Measurements from ENCODE around the gene SLC7A9. TPM values are rescaled to one million over a fixed set of nuclear protein-coding genes. Genes with fewer than 3 reads are reported as not detected.
"Not testable (repeated sequence)": the region's sequence is repeated elsewhere in the genome, so short reads cannot be mapped to it uniquely, and the experiment has no call there.

SLC7A9 gene
- total RNA-seq, 1 donor from 2014 or later: 0.64 TPM

DNA sequence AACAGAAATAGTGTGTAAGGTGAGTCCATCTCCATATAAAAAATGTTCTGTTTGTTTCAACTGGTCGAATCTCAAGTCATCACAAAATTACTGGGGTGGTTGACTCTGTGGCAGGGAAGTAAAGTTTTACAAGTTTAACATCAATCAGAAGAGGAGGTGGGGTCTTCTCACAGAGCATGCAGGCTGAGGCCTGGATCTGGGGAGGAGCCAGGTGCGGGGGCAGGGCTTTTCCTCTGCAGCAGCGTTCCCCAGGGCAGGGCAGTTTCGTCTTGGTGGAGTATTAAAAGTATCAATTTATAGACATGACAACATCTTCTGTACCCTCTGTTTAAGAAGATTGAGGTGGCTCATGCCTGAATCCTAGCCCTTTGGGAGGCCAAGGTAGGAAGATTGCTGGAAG lies 68.8 kb downstream of the SLC7A9 start:
- no peak for TF ChIP-seq CTCF (IDR thresholded peaks at IDR 0.05; ENCODE audit: partially characterized antibody, unreplicated experiment)
- Mint-ChIP-seq H3K4me1 (ENCODE audit: low read depth, unreplicated experiment) (no peaks in the 10 kb centered on the region), H3K9me3 (ENCODE audit: unreplicated experiment) (no peaks in the 10 kb centered on the region), H3K27ac (ENCODE audit: unreplicated experiment) (no peak overlapping the region), H3K36me3 (ENCODE audit: unreplicated experiment) (no peaks in the 10 kb centered on the region), H3K4me3 (ENCODE audit: unreplicated experiment) (no peak overlapping the region), H3K27me3 (ENCODE audit: unreplicated experiment) (peaks cover 2% of the 10 kb centered on the region)
- no peak for DNase-seq

DNA sequence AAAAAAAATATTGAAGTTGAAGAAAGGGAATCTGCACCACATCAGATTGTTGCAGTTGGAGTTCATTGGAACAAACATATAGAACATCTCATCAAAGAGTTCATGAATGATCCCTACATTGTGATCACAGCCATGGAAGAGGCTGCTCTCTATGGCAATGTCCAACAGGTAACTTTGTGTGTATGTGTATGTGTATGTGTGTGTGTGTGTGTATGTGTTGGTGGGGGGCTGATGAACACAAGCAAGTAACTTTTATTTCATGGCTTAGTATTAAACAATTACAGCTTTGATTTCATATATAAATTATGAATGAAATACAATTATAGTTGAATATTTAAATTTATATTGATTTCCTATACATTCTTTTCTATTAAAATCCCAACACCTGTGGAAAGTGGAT lies 69.4 kb downstream of the SLC7A9 start:
- peaks cover 3% of the 10 kb centered on the region for H3K27me3 Mint-ChIP-seq (ENCODE audit: unreplicated experiment)
- H3K9me3 Mint-ChIP-seq (ENCODE audit: unreplicated experiment): no peaks in the 10 kb centered on the region
- H3K4me3 Mint-ChIP-seq (ENCODE audit: unreplicated experiment): no peak overlapping the region
- H3K36me3 Mint-ChIP-seq (ENCODE audit: unreplicated experiment): no peaks in the 10 kb centered on the region
- TF ChIP-seq CTCF (IDR thresholded peaks at IDR 0.05; ENCODE audit: partially characterized antibody, unreplicated experiment): no peak
- DNase-seq: no peak
- H3K4me1 Mint-ChIP-seq (ENCODE audit: low read depth, unreplicated experiment): no peaks in the 10 kb centered on the region
- H3K27ac Mint-ChIP-seq (ENCODE audit: unreplicated experiment): no peak overlapping the region

- no peak overlapping the region for H3K27ac Mint-ChIP-seq (ENCODE audit: unreplicated experiment)
- no peaks in the 10 kb centered on the region for H3K4me1 Mint-ChIP-seq (ENCODE audit: low read depth, unreplicated experiment)
- no peaks in the 10 kb centered on the region for H3K9me3 Mint-ChIP-seq (ENCODE audit: unreplicated experiment)
- H3K4me3 Mint-ChIP-seq (ENCODE audit: unreplicated experiment): no peak overlapping the region
- peaks cover 3% of the 10 kb centered on the region for H3K27me3 Mint-ChIP-seq (ENCODE audit: unreplicated experiment)
- no peak for DNase-seq
- no peak for TF ChIP-seq CTCF (IDR thresholded peaks at IDR 0.05; ENCODE audit: partially characterized antibody, unreplicated experiment)
- no peaks in the 10 kb centered on the region for H3K36me3 Mint-ChIP-seq (ENCODE audit: unreplicated experiment)
Observed at GRCh38 chr19:32798201-32798600, 71.4 kb downstream of the SLC7A9 start.

DNA sequence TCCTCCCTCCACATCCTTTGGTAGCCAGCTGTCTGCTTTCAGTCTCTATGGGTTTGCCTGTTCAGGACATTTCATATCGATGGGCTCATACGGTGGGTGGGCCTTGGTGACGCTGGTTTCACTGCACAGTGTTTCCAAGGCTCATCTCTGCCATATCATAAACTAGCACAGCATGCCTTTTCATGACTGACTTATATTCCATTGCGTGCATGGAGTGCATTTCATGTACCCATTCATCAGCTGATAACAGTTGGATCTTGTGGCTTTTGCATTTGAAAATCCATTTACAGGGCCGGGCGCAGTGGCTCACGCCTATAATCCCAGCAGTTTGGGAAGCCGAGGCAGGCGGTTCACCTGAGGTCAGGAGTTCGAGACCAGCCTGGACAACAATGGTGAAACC lies 80.1 kb downstream of the SLC7A9 start:
- Mint-ChIP-seq H3K27ac (ENCODE audit: unreplicated experiment) (no peak overlapping the region), H3K9me3 (ENCODE audit: unreplicated experiment) (peaks cover 4% of the 10 kb centered on the region), H3K4me1 (ENCODE audit: low read depth, unreplicated experiment) (peaks cover 3% of the 10 kb centered on the region), H3K36me3 (ENCODE audit: unreplicated experiment) (no peaks in the 10 kb centered on the region), H3K27me3 (ENCODE audit: unreplicated experiment) (no peaks in the 10 kb centered on the region), H3K4me3 (ENCODE audit: unreplicated experiment) (no peak overlapping the region)
- no peak for TF ChIP-seq CTCF (IDR thresholded peaks at IDR 0.05; ENCODE audit: partially characterized antibody, unreplicated experiment)
- no peak for DNase-seq

DNA sequence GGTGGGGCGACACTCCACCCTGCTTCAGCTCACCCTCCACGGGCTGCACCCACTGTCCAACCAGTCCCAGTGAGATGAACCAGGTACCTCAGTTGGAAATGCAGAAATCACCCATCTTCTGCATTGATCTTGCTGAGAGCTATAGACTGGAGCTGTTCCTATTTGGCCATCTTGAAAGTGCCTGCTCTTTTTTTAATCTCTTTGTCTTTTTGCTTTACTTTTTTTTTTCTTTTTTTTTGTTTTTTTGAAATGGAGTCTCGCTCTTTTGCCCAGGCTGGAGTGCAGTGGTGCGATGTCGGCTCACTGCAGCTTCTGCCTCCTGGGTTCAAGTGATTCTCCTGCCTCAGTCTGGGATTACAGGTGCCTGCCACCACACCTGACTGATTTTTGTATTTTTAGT lies 81.7 kb downstream of the SLC7A9 start:
- DNase-seq; H3K36me3 Mint-ChIP-seq (ENCODE audit: unreplicated experiment); H3K9me3 Mint-ChIP-seq (ENCODE audit: unreplicated experiment); H3K27ac Mint-ChIP-seq (ENCODE audit: unreplicated experiment); H3K4me3 Mint-ChIP-seq (ENCODE audit: unreplicated experiment); H3K4me1 Mint-ChIP-seq (ENCODE audit: low read depth, unreplicated experiment); H3K27me3 Mint-ChIP-seq (ENCODE audit: unreplicated experiment): not testable (repeated sequence)

GRCh38 chr19:32787161-32787813 lies 82.3 kb downstream of the SLC7A9 start:
- H3K27me3 Mint-ChIP-seq (ENCODE audit: unreplicated experiment); DNase-seq; H3K4me3 Mint-ChIP-seq (ENCODE audit: unreplicated experiment); H3K9me3 Mint-ChIP-seq (ENCODE audit: unreplicated experiment); H3K36me3 Mint-ChIP-seq (ENCODE audit: unreplicated experiment); H3K27ac Mint-ChIP-seq (ENCODE audit: unreplicated experiment); H3K4me1 Mint-ChIP-seq (ENCODE audit: low read depth, unreplicated experiment): not testable (repeated sequence)

- not testable (repeated sequence) for H3K36me3 Mint-ChIP-seq (ENCODE audit: unreplicated experiment); H3K27ac Mint-ChIP-seq (ENCODE audit: unreplicated experiment); H3K9me3 Mint-ChIP-seq (ENCODE audit: unreplicated experiment); H3K4me1 Mint-ChIP-seq (ENCODE audit: low read depth, unreplicated experiment); H3K4me3 Mint-ChIP-seq (ENCODE audit: unreplicated experiment); DNase-seq; H3K27me3 Mint-ChIP-seq (ENCODE audit: unreplicated experiment)
Observed at GRCh38 chr19:32782089-32782488, 87.5 kb downstream of the SLC7A9 start.
